RCC 7860 (cell line): ENCODE measurements around the gene ACTA2.

Source experiments
- DNase-seq: peaks from one replicate; pipeline ENCODE4 v3.0.0-alpha.2; 2015; ENCODE audit warnings: low spot score
- FAIRE-seq: peaks from 2 replicates; lab custom pipeline; 2012; peaks lifted over from hg19 to GRCh38; lab: Jason Lieb, UNC

ACTA2 gene

DNA sequence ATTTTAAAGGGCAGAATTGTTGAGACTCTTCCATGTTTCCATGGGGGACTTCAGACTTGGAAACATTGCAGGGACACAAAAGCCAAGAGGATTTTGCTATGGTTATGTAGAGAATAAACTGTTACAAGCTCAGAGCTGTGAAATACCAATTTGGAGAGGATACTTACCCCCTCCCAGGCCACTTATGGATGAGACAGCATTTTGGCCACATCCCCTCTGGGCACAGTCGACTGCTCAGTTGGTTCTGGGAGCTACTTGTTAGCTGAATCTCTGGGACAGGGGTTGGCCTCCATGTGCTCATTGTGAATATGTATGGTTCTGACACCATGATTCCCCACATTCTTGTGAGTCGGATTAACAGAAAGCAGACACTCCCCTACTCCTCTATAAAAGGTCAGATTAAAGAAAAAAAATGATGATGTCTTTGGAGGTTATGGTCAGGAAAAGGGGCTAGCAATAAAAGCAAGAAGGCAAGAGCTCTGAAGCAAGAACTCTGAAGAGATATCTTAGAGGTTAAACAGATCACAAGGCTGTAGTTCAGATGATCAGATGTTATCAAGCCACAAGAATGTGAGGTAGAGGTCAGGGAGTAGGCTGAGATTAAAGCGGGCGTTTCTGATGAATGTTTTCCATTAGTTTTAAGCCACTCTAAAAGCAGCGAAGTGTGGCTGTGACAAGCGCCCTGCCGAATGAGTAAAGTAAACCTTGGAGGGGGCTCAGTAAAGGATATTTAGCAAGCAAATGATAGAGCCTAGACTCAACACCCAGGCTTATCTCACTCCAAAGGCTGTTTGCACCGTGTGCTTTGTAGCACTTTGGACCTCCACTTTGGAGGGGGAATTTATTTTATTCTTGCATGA lies 55.3 kb downstream of the ACTA2 start:
- DNase-seq (peak; percentile 82), FAIRE-seq (peak; percentile 95)

DNA sequence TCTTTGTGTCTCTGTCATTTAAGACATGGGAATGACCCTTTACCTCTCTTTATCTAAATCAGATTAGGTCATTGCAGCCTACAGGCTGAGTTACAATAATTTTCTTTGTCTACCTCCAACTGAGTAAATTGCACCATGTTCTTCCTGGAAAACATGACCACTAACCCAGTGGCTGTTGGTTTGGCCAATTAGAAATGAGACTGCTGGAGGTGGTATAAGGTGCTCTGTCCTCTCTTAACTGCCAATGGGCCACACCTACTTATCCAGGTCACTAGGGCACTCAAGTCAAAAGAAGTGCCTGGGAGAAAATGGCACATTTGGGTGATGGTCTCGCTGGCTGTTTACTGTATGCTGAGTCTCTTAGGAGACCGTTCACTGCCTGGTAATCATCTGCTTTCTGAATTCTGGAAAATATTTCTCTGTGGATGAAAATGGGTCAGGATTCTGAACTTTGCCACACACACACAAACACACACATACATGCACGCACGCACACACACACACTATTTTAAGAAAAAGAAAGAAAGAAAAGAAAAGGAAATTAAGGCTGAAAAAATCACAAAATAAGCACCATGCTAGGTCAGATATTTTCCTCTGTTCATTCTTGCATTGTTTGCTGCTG lies 56.1 kb downstream of the ACTA2 start:
- FAIRE-seq (no peak), DNase-seq (peak; percentile 35)

DNA sequence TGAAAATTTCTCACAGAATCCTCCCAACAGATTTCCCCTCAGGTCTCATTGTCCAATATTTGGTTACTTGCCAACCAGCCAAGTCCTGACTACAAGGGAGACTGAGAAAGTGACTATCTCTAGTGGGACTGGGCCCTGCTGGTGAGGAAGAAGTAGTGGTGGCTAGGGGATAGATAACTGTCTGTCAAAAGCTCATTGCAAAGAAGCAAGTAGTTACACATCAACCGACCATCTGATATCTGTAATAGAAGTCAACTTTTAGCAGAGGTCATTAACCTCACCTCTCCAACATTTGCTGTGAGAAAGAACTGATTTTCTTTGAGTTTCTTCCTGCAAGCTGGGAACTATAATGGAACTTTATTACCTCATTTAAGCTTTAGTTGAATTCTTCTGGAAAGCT lies 57.3 kb downstream of the ACTA2 start:
- DNase-seq (no peak), FAIRE-seq (peak; percentile 66)

DNA sequence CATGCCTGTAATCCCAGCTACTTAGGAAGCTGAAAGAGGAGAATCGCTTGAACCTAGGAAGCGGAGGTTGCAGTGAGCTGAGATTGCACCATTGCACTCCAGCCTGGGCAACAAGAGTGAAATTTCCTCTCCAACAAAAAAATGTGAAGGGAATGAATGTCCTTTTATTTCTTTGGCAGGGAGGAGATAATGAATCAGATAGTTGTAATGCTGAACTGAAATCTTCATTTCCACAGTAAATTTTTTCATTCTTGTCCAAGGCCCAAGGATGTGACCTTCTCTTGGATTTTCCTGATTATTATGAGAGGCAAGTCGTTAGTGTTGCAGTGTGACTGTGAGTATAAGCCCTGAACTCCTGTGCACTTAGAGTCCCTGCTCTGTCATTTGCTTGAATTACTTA lies 59.0 kb downstream of the ACTA2 start:
- FAIRE-seq, result no peak

DNA sequence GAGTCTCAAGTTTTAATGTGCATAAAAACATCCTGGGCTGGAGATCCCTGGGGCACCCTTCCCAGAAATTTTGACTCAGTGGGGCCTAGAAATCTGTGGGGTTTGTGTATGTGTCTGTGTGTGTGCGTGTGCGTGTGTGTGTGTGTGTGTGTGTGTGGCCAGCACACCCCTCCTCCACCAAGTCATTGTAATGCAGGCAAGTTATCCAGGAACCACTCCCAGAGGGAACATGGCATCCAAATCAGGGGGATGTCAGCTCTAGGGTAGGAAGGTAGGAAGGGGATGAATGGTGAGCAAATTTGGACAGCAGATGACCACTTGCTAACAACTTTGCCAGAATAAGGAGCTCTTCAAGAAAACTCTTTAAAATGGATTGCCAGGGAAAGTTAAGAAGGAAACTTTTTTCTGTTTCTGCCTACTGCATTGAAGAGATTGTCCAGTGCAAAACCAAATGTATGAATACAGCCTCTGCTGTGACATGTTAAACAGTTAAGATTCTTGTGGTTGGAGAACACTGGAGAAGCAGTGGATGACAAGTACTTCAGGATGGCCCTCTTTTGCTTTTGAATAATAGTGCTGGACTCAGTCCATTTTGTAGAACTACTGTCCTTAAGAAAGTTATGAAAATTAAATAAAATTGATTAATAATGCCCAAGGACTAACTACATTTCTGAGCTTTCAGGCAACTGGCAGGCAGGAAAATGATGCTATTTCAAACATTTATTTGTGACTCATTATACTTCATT lies 60.2 kb downstream of the ACTA2 start:
- peak; percentile 30 for DNase-seq

More for the DNA sequence above, 59.0 kb downstream of the ACTA2 start:
- no peak for DNase-seq

DNA sequence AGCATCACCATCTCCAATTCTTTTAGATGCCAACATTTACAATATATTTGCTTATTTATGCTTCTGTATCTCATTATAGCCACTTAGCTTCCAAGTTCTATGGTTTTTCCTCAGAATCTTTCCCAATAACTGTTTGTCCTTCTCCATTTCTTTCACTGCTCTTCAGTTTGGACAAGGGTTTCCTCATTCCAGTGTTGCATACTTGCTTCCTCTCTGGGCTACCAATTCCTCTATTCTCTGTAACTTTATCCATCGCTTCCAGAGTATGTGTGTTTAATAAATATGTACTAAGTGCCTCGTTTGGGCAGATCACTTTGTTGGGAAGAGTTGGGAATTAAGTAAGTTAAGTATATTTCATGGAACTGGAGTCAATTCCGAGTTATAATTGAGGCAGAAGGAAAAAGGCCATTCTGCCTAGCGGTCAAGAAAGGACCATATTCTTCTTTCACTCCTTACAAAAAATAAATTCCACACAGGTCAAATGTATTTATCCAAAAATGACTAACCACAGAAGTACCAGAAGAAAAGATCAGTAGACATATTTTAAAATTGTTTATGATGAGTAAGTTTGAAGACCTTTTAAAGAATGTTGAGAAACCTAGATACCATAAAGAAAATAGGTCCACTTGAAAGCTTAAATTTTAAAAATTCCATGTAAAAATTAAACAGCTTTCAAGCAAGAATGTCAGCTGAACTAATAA lies 61.7 kb downstream of the ACTA2 start:
- no peak for DNase-seq
- FAIRE-seq, result no peak

More for the DNA sequence above, 60.2 kb downstream of the ACTA2 start:
- peak; percentile 78 for FAIRE-seq

DNA sequence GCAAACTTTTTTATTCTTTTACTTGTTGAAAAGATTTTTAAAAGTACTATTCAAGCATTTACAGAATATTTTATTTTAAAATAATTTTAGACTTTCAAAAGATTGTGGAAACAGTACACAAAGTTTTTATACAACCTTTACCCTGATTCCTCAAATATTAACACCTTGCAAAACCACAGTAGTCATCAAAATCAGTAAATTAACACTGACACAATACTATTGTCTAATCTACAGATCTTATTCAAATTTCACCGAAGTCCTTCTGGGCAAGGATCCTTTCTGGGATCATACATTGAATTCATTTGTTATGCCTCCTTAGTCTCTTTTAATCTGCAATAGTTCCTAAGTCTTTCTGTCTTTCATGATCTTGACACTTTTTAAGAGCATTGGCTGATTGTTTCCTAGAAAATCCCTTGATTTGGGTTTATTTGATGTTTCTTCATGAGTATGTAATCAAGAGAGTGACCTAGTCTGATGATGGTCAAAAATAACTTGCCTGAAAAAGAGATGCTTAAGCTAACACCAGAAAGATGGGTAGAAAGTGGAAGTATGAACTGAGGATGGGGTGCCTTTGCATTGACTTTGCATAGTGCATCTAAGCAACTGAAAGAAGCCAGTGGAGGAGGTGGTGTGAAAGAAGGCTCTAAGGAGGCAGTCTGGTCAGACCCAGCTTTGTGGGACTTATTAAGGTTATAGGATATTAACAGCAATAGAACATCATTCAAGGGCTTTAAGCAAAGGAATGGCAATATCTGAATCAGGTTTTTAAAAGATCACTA lies 62.8 kb downstream of the ACTA2 start:
- DNase-seq, result no peak
- peak; percentile 4 for FAIRE-seq

DNA sequence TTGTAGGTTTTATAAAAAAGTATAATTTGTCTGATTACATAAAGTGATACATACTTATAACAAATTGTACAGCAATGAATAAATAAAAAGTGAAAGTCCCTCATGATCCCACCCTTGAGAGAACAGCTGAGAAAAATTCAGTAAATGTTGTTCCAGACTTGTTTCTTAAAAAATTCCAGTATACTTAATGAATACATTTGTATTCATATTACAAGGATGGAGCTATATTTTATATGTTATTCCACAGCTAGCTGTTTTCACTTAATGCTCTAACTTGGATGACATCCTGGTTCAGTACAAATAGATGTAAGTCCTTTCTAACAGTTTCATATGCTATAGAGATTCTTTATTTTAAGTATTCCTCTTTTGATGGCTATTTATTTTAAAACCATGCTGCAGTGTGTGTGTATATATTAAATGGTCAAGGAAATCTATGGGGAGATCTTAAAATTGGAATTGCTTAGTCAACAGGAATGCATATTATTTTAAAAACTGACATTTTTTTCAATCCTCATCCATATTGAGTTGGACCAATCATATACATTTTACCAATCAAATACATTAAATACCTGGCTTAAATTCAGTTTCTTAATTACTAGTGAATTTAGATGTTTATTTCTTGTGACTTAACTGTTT lies 63.6 kb downstream of the ACTA2 start:
- FAIRE-seq (no peak), DNase-seq (no peak)

DNA sequence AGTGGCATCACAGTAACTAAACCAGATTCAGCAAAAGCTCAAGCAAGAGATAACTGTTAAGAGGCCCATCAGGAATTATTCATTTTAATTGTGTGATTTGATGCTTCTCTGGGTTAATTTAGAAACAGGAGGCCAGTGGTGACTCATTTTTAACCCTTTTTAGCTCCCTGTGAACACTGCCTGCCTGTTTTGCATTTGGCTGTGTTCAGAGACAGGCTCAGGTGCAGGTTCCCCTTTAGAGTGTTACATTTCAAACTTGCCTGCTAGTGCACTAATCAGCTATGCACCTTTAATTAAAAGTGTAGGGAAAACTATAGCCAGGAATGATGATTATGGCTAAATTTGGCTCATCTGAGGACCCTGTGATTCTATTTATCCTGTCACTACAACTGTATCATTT lies 66.0 kb downstream of the ACTA2 start:
- DNase-seq (no peak), FAIRE-seq (no peak)
